Ishikawa (cell line): ENCODE results near the gene ADGRG3.
A peak's percentile ranks its signal among the peaks of the same experiment; 100 is the strongest.

ENCODE experiments used
- CEBPB ChIP-seq: IDR thresholded peaks from 2 replicates; pipeline ENCODE4 v1.6.1; 2012
- CREB1 ChIP-seq: IDR thresholded peaks from 2 replicates; pipeline ENCODE4 v1.6.1; 2012; ENCODE audit warnings: low read depth
- EGR1 ChIP-seq: IDR thresholded peaks from 2 replicates; pipeline ENCODE4 v1.6.1; 2012
- EP300 ChIP-seq: IDR thresholded peaks from 2 replicates; pipeline ENCODE4 v1.6.1; 2012; ENCODE audit warnings: borderline replicate concordance
- FOXM1 ChIP-seq: IDR thresholded peaks from 2 replicates; pipeline ENCODE4 v1.6.1; 2012; ENCODE audit warnings: low read depth, borderline replicate concordance
- NFIC ChIP-seq: IDR thresholded peaks from 2 replicates; pipeline ENCODE4 v1.6.1; 2012
- RAD21 ChIP-seq: IDR thresholded peaks from 2 replicates; pipeline ENCODE4 v1.6.1; 2012; ENCODE audit warnings: low read depth
- REST ChIP-seq: IDR thresholded peaks from 2 replicates; pipeline ENCODE4 v1.6.1; 2012; ENCODE audit warnings: low read depth, mild to moderate bottlenecking
- TAF1 ChIP-seq: IDR thresholded peaks from 2 replicates; pipeline ENCODE4 v1.6.1; 2012; ENCODE audit warnings: low read depth, mild to moderate bottlenecking
- TCF12 ChIP-seq: IDR thresholded peaks from 2 replicates; pipeline ENCODE4 v1.6.1; 2012; ENCODE audit warnings: low read depth
- TEAD4 ChIP-seq: IDR thresholded peaks from 2 replicates; pipeline ENCODE4 v1.6.1; 2012
- YY1 ChIP-seq: IDR thresholded peaks from 2 replicates; pipeline ENCODE4 v1.6.1; 2012; ENCODE audit warnings: low read depth
- ZBTB7A ChIP-seq: IDR thresholded peaks from 2 replicates; pipeline ENCODE4 v1.6.1; 2012; ENCODE audit warnings: low read depth
- TF ChIP-seq, protein P1 (sequence below): IDR thresholded peaks from 2 replicates; pipeline ENCODE4 v1.6.1; 2012
- TF ChIP-seq, protein P2 (sequence below): IDR thresholded peaks from 2 replicates; pipeline ENCODE4 v1.6.1; 2012

Gene ADGRG3

GRCh38 chr16:57694725-57695679, 26.9 kb downstream of the ADGRG3 start, which contains the start of gene DRC7:
DRC7 (plus strand) TSS chr16:57694806; CDS start chr16:57697950, 3,144 bp downstream.
- 0 out of 2 replicates have a peak, but pooled peaks have one; percentile 19 for TF ChIP-seq YY1
- TF ChIP-seq NFIC = no peak
- TF ChIP-seq CREB1 = no peak

GRCh38 chr16:57695680-57696069, 27.6 kb downstream of the ADGRG3 start:
- TF ChIP-seq, protein P1, sequence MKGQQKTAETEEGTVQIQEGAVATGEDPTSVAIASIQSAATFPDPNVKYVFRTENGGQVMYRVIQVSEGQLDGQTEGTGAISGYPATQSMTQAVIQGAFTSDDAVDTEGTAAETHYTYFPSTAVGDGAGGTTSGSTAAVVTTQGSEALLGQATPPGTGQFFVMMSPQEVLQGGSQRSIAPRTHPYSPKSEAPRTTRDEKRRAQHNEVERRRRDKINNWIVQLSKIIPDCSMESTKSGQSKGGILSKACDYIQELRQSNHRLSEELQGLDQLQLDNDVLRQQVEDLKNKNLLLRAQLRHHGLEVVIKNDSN = no peak

GRCh38 chr16:57696240-57696639, 28.1 kb downstream of the ADGRG3 start:
- TF ChIP-seq TAF1 (no peak), NFIC (no peak), REST (no peak), YY1 (no peak), EP300 (no peak)
- TF ChIP-seq, protein P1 = no peak

DNA sequence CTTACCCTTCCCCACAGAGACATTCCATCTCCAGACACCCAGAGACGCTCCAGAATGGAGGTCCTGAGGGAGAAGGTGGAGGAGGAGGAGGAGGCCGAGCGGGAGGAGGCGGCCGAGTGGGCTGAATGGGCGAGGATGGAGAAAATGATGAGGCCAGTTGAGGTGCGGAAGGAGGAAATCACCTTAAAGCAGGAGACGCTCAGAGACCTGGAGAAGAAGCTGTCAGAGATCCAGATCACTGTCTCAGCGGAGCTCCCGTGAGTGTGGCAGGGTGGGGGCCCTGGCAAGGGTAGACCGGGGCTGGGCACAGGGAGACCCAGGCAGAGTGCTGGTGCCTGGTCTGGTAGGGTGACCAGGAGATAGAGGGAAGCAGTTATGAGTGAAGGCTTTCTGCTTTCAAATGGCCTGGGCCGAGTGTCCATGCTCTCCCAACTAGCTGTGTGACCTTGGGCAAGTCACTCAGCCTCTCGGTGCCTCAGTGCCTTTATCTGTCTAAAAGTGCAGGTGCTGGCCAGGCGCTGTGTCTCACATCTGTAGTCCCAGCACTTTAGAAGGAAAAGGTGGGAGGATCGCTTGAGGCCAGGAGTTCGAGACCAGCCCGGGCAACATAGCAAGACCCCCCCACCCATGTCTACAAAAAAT, 29.9 kb downstream of the ADGRG3 start:
- TF ChIP-seq TEAD4 (no peak), ZBTB7A (no peak), RAD21 (no peak), CEBPB (no peak)
- TF ChIP-seq, protein P2, sequence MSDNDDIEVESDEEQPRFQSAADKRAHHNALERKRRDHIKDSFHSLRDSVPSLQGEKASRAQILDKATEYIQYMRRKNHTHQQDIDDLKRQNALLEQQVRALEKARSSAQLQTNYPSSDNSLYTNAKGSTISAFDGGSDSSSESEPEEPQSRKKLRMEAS = no peak

- TF ChIP-seq, protein P2 = no peak
- no peak for TF ChIP-seq CEBPB
- no peak for TF ChIP-seq EGR1
- TF ChIP-seq ZBTB7A = no peak
- TF ChIP-seq EP300 = no peak
Observed at GRCh38 chr16:57698812-57699405, 30.8 kb downstream of the ADGRG3 start.

GRCh38 chr16:57699481-57699880, 31.4 kb downstream of the ADGRG3 start:
- TF ChIP-seq CREB1 (no peak), EGR1 (no peak), YY1 (no peak), REST (no peak), RAD21 (no peak), ZBTB7A (no peak), TAF1 (no peak), NFIC (no peak), TCF12 (no peak), CEBPB (no peak), TEAD4 (no peak), FOXM1 (no peak), EP300 (no peak)
- TF ChIP-seq, protein P1 = no peak
- TF ChIP-seq, protein P2 = no peak
